Pons (tissue), 1 donor: ENCODE data around the gene TTLL4.

Experiments used
- DNase-seq: peaks from one replicate; pipeline ENCODE4 v3.0.0-alpha.2; 2016; ENCODE audit warnings: low spot score

The TTLL4 gene, protein sequence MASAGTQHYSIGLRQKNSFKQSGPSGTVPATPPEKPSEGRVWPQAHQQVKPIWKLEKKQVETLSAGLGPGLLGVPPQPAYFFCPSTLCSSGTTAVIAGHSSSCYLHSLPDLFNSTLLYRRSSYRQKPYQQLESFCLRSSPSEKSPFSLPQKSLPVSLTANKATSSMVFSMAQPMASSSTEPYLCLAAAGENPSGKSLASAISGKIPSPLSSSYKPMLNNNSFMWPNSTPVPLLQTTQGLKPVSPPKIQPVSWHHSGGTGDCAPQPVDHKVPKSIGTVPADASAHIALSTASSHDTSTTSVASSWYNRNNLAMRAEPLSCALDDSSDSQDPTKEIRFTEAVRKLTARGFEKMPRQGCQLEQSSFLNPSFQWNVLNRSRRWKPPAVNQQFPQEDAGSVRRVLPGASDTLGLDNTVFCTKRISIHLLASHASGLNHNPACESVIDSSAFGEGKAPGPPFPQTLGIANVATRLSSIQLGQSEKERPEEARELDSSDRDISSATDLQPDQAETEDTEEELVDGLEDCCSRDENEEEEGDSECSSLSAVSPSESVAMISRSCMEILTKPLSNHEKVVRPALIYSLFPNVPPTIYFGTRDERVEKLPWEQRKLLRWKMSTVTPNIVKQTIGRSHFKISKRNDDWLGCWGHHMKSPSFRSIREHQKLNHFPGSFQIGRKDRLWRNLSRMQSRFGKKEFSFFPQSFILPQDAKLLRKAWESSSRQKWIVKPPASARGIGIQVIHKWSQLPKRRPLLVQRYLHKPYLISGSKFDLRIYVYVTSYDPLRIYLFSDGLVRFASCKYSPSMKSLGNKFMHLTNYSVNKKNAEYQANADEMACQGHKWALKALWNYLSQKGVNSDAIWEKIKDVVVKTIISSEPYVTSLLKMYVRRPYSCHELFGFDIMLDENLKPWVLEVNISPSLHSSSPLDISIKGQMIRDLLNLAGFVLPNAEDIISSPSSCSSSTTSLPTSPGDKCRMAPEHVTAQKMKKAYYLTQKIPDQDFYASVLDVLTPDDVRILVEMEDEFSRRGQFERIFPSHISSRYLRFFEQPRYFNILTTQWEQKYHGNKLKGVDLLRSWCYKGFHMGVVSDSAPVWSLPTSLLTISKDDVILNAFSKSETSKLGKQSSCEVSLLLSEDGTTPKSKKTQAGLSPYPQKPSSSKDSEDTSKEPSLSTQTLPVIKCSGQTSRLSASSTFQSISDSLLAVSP

GRCh38 chr2:218710687-218711549 is at the start of gene TTLL4:
TSS of gene TTLL4 (plus strand) at chr2:218710835. CDS start at chr2:218737677, 26,842 bp downstream.
- DNase-seq: peak; percentile 96

GRCh38 chr2:218662377-218662776 is 48.3 kb upstream of the TTLL4 start:
- no peak for DNase-seq

GRCh38 chr2:218662827-218663226 is 47.8 kb upstream of the TTLL4 start:
- DNase-seq: no peak

DNA sequence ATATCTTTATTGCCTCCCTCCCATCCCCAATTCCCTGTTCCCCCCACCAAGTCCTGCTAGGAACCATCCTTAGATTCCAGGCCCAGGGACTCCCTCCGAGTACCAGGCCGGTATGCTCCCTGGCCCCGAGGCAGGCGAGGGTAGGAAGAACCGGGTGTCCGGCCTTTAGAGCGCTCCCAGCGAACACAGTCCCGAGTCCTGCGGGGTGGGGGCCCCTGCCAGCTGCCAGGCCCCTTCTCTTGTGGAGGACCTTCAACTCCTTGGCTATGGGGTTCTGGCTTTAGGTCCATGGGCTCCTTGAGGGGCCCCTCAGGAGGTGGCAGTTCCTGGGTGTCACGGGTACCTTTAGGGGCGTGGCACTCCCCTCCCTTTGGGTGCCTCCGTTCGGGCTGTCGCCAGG is 46.7 kb upstream of the TTLL4 start:
- no peak for DNase-seq

- no peak for DNase-seq
These were observed 46.0 kb upstream of the TTLL4 start for GRCh38 chr2:218664653-218665052.

- no peak for DNase-seq
These were observed 39.5 kb upstream of the TTLL4 start for GRCh38 chr2:218671097-218671653.

GRCh38 chr2:218671654-218672566 is 38.7 kb upstream of the TTLL4 start, which contains the start of the genes RNF25 and STK36:
TSS of gene RNF25 (minus strand) at chr2:218672002. CDS start at chr2:218671970, 32 bp downstream.
TSS of gene STK36 (plus strand) at chr2:218672086. CDS start at chr2:218672830, 744 bp downstream.
- peak; percentile 88 for DNase-seq

GRCh38 chr2:218679119-218679518 is 31.5 kb upstream of the TTLL4 start:
- no peak for DNase-seq

GRCh38 chr2:218680061-218680460 is 30.6 kb upstream of the TTLL4 start:
- DNase-seq: no peak

- DNase-seq: peak; percentile 88
These were observed 23.1 kb upstream of the TTLL4 start for GRCh38 chr2:218687400-218688060.

- no peak for DNase-seq
These were observed 19.4 kb upstream of the TTLL4 start for GRCh38 chr2:218691234-218691633.

DNA sequence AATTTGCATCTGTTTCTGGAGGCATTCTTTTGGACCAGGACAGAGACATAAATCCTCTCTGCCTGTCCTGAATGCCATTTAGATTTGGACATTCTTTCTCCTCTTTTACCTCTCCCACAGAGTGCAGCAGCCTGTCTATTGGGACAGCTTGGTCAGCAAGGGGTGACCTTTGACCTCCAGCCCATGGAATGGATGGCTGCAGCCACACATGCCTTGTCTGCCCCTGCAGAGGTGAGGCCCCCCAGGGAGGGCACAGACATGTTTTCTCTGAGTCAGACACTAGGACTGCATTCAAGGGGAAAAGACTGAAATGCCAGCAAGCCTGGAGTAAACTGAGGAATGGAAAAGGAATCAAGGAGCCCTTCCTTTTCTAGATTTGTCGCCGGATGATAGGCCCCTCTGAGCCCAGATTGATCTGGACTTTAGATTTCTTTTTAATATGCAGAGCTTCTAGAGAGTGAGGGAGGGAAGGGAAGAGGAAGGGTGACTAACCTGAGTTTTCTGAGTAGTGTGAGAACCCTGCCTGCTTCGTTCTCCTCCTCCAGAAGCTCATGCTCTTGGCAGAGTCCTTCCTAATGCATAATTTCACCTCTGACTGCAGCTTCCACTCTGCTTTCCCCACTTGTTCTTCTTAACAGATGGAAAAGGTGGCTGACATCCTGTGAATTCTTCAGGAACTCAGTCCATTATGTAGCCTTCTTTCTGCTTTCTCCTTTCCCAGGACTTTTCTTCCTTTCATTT is 16.1 kb upstream of the TTLL4 start:
- no peak for DNase-seq

GRCh38 chr2:218698885-218699284 is 11.8 kb upstream of the TTLL4 start:
- no peak for DNase-seq

- no peak for DNase-seq
These were observed 8.8 kb upstream of the TTLL4 start for GRCh38 chr2:218701806-218702205.

- no peak for DNase-seq
These were observed 7.3 kb upstream of the TTLL4 start for GRCh38 chr2:218703341-218703740.

- DNase-seq: no peak
These were observed 2.5 kb upstream of the TTLL4 start for GRCh38 chr2:218708086-218708485.

DNA sequence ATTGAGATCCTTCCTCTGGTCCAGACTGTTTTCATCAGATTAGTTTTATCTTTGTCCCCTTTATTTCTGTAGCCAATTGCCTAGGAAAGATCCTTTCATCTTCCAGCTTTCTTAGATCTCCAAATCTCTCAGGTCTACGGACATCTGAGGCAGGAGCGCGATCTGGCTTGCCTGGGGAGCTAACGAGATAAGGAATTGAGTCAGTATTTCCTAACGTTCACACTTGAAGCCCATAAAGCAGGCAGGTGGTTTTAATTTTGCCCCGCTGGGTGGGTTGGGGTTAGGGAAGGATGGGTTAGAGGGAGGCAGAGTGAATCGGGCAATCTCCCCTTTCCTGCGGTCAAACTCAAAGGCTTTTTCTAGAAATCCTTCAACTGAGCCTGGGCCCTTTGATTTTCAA is 727 bp upstream of the TTLL4 start:
- no peak for DNase-seq

- DNase-seq: no peak
These were observed 325 bp upstream of the TTLL4 start for GRCh38 chr2:218710334-218710686.

DNA sequence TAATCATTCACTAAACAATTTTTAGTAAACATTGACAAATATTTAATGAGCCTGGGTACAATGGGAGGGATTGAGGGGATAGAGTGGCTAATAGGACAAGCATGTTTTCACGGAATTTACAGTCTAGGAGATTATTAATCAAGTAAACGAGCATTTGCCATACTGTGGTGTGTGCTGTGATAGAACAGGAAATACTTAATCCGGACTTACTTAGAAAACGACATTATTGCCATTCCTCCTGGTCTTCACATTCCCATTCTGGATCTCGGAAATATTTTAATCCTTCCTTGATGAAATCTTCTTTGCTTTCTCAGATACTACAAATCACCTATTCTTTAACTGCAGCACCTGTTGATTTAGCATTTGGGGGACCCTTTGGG is 905 bp downstream of the TTLL4 start:
- DNase-seq: no peak
